GM18858 (cell line): Measurements from ENCODE around the gene LMTK2.

Experiments
- ATAC-seq: cut with Tn5 transposase; IDR thresholded peaks from one replicate; pipeline ENCODE4 v1.9.1; 2021; ENCODE audit not compliant: unreplicated experiment

LMTK2 gene

DNA sequence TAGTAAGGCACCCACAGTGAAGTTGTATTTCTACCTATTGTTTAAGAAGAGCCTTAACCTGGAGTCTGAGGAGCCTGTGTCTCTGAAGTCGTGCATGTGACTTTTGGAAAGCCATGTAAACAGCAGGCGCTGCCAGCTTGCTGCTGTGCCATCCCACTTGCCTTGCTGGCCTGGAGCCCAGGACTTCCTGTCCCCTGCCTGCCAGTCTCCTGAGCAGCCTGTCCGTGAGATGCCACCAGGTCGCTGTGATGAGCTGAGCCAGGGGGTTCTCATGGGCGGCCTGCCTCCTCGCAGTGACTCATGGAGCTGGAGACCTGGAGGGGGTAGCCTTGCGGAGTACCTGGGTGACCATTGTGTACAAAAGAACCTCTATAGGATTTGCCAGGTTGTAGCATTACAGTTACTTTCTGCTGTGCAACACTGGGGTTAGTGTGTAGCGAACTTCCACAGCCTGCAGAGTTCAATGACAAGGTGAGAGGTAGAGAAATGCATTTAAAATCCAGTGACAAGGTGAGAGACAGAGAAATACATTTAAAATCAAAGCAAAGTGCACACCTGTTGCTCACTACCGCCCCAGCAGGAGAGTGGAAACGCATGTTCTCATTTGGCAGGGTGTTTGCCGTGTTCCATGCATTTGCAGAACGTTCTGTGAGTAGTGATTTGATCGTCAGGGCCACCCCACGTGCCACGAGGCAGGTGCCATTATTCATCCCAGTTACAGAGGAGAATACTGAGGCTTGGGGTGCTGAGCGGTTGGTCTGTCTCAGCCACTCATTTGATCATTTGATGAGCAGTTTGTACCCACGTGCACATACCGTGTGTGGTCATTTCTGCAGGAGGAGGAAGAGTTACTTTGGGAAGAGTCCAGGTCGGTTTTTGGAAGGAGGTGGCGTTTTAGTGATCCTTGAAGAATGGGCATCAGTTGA lies 67.9 kb downstream of the LMTK2 start:
- no peak for ATAC-seq

DNA sequence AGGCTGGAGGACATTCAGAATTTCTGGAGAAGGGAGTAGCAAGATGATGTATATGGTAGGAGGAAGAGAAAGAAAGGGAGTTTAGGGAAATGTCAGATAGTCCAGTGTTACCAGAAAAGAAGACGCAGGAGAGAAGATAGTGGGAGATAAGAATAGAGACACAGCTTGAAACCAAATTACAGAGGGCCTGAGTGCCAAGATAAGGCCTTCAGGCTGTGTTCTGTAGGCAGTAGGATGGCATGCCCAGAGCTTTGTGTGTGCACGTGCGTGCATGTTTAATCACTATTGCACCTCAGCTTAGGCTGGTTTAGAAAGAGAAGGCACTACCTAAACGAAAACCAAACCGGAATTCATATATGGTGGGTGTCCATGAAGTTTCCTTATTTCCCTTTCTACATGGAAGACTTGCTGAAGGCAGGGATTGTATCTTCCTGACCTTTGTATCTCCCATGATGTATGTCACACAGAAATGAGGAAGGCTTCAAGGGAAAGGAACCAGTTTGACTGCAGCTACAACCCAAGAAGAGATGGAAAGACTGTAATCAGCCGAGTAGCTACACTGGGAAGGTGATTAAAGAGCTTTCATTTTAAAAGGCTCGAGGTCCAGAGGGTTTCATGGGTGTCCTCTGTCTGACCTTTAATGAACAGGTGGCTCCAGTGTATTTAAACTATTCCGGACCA lies 68.7 kb downstream of the LMTK2 start:
- no peak for ATAC-seq

DNA sequence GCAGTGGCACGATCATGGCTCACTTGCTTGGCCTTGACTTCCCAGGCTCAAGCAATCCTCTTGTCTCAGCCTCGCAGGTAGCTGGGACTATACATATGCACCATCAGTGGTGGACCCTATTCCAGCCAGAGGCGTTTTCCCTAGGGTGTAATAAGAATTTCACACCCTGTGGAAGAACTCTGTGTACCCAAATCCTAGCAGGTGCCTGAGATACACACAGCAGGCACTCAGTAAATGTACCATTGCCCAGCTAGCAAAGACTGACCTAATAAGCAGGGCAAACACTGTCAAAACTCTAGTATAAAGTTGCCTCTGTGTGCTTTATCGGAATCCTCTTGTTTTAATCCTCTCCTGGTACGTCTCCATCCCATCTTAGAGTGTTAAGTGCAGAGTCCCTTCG lies 70.9 kb downstream of the LMTK2 start:
- ATAC-seq, result no peak

DNA sequence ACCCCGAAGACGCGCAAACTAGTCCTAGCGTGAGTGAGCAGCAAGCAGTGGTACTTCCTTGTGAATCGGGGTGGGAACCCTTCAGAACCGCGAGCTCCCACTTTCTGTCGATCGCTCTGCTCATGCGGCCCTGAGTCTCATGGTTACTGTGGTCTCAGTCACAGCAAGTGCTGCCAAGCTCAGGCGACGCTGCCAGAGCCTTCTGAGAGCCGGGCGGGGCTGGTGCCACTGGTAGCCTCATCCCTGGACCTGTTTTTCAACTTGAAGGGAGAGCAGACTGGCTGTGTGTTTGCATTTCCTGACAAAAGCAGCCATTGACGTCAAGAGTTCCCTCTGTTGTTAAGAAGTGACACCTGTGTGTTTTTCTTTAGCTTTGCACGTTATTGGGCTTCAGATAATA lies 71.7 kb downstream of the LMTK2 start:
- ATAC-seq, result no peak

DNA sequence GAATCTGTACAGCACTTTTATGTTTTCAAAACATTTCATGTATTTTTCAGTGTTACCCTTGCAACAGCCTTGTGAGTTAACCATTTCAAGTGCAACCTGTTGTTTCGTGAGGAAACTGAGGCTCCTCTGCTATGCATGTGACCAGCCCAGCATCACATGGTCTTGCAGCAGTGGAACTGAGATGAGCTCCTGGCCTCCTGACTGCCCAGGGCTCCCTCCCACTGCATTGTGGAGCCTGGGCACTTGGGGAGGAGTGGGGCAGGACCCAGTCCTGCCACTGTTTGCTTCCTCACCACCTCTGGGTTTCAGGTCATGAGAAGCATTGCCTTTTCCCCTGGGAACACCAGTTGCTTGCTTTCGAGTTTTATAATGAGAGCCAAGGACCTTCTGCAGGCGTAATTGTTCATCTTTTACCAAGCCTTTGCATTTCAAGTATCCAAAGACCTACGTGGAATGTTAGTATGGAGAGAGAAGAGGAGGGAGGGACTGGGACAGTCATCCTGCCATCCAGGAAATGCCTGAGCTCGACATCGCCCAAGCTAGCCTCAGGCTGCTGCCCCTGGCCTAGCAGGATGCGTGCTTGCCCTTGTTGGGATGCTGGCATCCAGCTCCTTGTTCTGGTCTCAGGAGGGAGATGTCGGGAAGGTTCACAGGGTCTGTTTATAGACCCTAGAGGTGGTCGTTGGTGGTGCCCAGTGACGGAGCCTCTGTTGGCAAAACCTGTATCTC lies 72.3 kb downstream of the LMTK2 start:
- no peak for ATAC-seq

DNA sequence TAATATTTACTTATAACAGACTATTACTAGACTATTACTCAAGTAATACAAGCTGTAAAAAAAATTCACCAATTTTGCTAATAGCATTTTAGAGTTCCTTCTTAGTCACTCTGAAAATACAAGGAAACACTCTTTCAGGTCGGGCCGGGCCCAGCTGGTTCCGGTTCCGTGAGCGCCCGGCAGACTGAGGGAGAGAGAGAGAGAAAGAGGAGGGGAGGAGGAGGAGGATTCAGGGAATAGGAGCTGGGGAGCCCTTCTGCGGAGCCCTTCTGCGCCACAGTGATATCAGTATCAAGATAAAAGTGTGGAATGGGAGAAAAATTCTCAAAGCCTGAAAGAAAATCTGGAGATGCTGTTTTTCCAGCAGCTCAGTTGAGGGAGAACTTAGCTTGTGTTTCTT lies 74.1 kb downstream of the LMTK2 start:
- no peak for ATAC-seq

DNA sequence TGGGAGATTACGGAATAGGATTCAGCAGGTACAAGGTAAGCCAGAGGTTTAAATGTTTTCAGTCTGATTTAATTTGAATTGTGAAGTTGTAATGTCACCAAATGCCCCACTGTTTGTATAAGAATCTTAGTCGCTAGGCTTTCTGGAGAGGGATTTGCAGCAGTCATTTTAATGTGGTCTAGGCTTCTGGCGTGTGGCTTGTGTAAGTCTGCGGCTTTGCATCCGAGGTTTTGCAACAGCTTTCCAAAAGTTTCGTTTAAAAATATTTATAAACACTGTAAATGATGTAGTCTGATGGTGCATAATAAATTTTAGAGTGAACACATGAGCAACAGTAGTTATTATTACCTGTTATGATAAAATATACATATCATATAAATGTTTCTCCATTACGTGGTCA lies 78.4 kb downstream of the LMTK2 start:
- ATAC-seq, result no peak

DNA sequence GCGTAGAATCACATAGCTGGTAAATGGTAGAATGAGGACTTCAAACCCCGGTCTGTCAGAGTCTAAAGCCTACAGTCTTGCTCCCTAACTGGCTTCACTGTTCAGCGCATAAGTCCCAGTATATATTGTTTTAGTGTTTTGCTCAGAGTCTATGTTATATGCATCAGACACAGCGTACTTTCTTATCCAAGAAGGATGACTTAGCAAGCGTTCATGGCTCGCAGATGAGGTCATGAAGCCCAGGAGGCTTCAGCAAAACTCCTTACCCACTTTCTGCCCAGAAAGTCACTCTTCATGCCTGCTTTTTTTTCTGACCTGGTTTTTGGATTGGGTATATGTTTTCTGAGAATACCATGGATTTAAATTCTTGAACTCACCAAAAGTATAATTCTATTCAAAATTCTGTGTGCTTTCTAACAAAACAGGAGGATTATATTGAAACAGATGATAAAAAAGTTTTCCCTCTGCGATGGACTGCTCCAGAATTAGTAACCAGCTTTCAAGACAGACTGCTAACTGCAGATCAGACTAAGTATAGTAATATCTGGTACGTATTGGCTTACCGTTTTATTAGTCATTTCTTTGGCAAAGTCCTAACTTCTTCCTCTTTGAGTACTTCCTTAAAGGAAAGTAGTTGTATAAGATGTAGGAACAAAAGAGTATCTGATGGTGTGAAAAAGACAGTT lies 79.9 kb downstream of the LMTK2 start:
- ATAC-seq, result no peak

DNA sequence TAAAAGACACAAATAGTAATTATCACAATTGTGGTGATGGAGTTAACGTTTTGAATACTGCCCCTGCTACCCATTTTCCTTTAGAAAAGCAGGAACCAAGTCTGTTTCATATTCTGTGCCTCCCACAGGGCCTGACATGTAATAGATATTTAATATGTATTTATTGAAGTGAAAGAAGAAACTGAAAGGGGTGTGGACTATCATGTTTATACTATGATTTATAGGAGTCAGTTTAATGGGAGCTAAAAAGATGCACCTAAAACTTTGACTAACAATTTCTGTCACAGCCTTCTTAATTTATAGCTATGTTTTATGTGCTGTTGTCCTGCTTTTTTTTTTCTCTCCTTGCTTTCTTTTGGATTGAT lies 80.5 kb downstream of the LMTK2 start:
- no peak for ATAC-seq

DNA sequence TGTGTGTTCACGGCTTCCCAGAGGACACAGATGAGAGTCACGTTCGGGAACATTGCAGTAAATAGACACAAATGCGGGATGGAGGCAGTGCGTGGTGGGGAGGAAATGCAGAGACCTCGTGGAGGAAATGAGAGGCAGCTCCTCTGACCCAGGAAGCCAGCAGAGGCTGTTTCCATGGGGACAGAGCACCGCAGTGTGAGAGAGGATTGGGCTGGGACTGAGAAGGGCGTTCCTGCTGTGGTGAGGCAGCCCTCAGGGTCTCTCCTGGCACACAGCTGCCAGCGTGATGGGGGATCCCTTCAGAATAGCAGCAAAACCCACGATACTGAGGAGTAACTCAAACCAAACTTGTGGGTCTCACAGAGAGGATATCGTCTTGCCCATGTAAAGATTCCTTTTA lies 82.9 kb downstream of the LMTK2 start:
- no peak for ATAC-seq

DNA sequence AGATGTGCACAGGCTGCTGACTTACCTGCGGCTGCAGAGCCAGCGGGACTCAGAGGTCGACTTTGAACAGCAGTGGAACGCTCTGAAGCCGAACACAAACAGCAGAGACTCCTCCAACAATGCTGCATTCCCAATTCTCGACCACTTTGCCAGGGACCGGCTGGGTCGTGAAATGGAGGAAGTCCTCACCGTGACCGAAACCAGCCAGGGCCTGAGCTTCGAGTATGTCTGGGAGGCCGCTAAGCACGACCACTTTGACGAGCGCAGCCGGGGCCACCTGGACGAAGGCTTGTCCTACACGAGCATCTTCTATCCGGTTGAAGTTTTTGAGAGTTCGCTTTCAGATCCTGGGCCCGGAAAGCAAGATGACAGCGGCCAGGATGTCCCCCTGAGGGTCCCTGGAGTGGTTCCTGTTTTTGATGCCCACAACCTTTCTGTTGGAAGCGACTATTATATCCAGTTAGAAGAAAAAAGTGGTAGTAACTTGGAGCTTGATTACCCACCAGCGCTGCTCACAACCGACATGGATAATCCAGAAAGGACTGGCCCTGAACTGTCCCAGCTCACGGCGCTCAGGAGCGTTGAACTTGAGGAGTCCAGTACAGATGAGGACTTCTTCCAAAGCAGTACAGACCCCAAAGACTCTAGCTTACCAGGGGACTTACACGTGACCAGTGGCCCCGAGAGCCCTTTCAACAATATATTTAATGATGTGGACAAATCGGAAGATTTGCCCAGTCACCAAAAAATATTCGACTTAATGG lies 85.2 kb downstream of the LMTK2 start:
- ATAC-seq, result no peak

DNA sequence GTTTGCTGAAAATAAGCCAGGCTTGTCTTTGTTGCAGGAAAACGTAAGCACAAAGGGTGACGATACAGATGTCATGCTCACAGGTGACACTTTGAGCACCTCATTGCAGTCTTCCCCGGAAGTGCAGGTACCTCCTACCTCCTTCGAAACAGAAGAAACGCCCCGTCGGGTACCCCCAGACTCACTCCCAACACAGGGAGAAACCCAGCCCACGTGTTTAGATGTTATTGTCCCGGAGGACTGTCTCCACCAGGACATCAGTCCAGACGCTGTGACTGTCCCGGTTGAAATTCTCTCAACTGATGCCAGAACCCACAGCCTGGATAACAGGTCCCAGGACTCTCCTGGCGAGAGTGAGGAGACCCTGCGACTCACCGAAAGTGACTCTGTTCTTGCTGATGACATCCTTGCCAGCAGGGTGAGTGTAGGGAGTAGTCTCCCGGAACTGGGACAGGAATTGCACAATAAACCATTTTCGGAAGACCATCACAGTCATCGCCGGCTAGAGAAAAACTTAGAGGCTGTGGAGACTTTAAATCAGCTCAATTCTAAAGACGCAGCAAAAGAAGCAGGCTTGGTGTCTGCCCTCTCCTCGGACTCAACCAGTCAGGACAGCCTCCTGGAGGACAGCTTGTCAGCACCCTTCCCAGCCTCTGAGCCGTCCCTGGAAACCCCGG lies 86.3 kb downstream of the LMTK2 start:
- no peak for ATAC-seq

DNA sequence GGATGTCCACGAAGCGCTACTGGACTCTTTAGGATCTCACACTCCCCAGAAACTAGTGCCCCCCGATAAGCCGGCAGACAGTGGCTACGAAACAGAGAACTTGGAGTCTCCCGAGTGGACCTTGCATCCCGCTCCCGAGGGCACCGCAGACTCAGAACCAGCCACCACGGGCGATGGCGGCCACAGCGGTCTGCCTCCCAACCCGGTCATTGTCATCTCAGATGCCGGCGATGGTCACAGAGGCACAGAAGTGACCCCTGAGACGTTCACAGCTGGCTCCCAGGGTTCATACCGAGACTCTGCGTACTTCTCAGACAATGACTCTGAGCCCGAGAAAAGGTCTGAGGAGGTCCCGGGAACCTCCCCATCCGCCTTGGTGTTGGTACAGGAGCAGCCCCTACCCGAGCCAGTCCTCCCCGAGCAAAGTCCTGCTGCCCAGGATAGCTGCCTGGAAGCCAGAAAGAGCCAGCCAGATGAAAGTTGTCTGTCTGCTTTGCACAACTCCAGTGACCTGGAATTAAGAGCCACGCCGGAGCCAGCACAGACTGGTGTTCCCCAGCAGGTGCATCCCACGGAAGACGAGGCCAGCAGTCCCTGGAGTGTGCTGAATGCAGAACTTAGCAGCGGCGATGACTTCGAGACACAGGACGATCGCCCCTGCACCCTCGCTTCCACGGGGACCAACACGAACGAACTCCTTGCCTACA lies 87.0 kb downstream of the LMTK2 start:
- ATAC-seq, result no peak

DNA sequence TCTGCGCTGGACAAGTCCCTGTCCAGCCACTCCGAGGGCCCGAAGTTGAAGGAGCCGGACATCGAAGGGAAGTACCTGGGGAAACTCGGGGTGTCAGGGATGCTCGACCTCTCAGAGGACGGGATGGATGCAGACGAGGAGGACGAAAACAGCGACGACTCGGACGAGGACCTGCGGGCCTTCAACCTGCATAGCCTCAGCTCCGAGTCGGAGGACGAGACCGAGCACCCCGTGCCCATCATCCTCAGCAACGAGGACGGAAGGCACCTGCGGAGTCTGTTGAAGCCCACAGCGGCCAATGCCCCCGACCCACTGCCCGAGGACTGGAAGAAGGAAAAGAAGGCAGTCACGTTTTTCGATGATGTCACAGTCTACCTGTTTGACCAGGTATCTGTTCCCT lies 87.5 kb downstream of the LMTK2 start:
- ATAC-seq, result no peak

DNA sequence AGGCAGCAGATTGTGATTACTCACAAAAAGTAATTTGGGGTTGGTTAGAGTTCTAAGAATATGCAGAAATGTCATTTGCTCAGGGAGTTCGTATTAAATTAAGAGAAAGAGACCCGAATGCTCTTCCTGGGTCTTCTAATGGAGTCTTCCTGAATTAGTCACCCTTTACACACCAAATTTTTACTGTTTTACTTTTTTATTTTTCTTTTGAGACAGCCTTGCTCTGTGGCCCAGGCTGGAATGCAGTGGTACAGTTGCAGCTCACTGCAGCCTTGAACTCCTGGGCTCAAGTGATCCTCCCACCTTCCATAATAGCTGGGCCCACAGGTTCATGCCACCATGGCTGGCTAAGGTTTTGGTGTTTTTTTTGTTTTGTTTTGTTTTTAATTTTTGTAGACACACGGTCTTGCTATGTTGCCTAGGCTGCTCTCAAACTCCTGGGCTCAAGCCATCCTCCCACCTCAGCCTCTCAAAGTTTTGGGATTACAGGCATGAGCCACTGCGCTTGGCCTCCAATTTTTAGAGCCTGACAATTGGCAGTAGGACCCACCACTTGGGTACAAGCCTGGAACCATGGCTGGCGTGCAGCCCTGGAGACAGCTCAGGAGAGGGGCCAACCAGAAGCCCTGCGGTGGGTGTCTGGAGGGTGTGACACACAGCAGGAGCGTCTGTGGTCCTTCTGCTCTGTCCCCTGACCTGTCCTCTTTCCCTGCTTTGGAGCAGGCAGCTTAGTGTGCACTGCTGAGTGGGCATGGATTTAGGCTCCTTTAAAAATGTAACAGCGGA lies 88.2 kb downstream of the LMTK2 start:
- ATAC-seq, result no peak

DNA sequence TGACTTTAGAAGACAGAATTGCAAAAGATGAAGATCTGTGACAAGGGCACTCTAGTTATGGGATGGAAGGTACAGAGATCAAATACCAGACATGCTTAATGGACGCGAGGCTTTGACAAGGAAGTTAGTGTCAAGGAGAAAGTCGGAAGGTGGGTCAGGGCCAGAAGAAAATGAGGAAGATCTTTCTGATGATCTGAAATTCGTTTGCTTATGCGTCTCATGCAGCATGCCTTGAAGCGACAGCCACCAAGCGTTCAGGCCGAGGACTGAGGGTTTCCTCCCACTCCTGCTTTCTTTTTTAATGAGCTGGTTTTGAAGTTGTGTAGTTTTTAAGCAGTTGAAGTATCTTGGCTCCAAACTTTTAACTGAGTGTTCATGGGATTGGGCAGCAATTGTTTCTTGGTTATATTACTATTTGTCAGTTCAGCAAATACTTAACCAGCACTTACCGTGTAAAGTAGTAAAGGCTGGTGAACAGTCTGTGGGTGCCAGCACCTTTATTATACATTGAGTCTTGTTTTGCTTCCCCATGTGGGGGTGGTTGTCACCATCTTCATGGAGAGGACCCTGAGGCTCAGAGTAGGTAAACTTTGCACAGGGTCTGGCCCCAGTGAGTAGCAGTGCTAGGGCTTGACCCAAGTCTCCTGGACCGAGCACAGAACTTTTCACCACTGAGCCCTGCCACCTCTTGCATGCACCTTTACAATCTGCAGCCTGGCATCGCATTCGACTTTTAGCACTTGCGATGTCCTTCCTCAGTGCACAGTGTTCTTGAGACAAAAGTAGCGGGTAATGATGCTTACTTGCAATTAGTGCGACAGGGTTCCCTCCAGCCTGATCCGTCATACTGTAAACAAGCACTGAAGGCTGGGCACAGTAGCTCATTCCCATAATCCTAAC lies 90.3 kb downstream of the LMTK2 start:
- ATAC-seq, result no peak

DNA sequence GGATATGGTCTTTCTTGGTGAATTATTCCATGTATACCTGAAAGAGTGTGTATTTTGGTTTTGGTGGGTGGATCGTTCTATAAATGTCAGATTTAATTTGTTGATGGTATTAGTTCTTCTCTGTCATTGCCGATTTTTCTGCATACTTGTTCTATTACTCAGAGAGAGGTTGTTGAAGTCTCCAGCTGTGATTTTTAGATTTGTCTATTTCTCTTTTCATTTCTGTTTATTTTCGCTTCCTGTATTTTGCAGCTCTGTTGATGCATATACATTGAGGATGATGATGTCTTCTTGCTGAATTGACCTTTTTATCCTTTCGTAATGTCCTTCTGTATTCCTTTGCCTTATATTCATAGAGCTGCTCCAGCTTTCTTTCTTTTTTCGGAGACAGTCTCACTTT lies 92.5 kb downstream of the LMTK2 start:
- ATAC-seq, result no peak

DNA sequence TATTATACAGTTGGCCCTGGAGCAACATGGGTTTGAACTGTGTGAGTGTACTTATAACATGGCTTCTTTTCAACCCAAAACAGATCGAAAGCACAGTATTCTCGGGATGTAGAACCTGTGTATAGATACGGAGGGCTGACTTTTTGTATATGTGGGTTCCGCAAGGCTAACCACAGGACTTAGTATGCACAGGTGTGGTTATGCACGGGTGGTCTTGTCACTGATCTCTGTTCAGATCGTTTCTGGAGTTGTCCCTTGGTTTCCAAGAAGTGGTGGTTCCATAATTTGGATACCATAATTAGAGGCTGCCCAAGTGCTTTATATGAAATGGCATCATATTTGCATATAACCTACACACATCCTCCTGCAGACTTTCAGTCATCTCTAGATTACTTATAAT lies 93.7 kb downstream of the LMTK2 start:
- peak; percentile 36 for ATAC-seq
